NCI-H345 treated with DMSO at 0.1 percent for 48 hours (cell line): ENCODE data around the gene TRDMT1.
"Not testable (repeated sequence)": the region's sequence is repeated elsewhere in the genome, so short reads cannot be mapped to it uniquely, and the experiment has no call there.

Source experiments
- DNase-seq: peaks from one replicate; lab custom pipeline; 2025; ENCODE audit not compliant: unreplicated experiment; lab: John Stamatoyannopoulos, UW

Gene TRDMT1

DNA sequence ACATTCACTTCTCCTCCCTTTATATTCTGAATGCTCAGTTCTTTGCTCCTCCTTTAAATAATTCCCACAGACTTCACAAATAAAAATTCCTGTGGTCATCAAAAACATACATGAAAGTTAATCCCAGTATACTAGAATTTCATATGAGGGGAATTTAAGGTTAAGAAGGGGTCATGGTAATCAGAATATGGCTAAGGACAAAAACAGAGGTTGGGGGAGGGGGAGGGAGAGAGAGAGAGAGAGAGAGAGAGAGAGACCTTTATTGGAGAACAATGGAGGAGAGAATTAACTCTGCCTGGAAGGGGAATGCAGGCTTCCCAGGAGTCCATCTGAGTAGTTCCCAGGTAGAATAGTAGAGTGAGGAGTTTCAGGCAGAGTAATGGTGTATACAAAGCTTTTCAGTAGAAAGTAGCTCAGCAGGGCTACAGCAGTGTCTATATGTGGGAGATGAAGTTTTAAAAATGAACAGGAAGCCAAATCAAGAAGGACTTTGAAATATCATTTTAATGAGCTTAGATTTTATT is 66.7 kb downstream of the TRDMT1 start:
- DNase-seq = no peak

DNA sequence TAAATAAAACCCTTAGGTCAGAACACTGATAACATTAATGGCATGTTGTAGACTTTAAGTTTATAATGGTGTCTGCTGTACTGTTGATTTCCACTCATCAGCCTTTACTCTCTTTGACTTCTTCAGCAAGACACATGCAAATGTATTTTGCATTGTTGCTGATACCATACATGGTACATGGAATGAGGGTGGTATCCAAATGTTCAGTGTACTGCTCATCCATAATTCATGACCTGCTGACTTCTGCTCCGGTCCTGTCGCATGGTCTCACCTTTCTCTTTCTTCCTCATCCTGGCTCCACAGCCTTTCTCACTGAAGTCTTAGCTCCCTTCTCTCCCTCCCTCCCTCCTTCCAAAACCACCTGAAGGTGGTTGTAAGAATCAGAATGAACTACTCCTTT is 67.2 kb downstream of the TRDMT1 start:
- no peak for DNase-seq

DNA sequence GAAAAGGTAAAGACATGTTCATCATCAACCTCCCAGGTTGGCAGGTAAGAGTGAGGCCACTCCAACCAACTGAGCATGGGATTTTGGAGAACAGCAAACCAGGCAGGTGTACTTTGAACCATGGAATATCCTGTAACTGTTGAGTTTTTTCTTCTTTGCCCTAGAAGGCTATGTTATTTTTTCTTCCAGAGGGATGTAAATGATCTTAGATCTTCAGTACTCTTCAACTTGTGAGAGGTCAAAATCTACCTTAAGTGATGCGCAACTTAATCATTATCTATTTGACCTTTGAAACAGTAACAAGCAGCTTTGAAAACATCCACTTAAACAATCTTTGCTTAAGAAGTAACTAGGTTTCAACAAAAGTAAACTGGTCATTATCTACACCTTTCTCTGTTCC is 71.7 kb downstream of the TRDMT1 start, which contains the start of gene CUBN:
Gene CUBN, minus strand, starts transcription at position 71 of the 400 bp plus-strand sequence. Its CDS starts 46 bp downstream, at position 25.
- DNase-seq = no peak

DNA sequence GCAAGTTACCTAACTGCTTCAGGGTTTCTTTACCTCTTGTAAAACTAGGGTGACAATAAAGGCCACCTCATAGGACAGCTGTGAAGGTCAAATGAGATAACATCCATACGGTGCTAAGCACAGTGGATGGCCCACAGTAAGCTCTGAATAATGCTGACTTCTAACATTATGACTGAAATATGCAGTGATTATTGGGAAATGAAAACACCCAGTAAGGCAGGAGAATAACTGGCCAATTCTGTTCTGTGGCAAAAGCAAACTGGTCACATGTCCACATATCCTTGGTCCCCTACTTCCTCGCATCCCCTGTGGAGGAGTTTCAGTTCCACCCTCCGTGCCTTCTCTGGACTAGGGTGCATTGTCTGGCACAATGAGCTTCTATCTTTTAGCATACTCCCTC is 73.2 kb downstream of the TRDMT1 start:
- no peak for DNase-seq

- DNase-seq = no peak
These were observed 75.1 kb downstream of the TRDMT1 start for GRCh38 chr10:17126327-17126726.

GRCh38 chr10:17125206-17125893 is 76.1 kb downstream of the TRDMT1 start:
- DNase-seq = no peak

GRCh38 chr10:17123961-17124360 is 77.5 kb downstream of the TRDMT1 start:
- no peak for DNase-seq

DNA sequence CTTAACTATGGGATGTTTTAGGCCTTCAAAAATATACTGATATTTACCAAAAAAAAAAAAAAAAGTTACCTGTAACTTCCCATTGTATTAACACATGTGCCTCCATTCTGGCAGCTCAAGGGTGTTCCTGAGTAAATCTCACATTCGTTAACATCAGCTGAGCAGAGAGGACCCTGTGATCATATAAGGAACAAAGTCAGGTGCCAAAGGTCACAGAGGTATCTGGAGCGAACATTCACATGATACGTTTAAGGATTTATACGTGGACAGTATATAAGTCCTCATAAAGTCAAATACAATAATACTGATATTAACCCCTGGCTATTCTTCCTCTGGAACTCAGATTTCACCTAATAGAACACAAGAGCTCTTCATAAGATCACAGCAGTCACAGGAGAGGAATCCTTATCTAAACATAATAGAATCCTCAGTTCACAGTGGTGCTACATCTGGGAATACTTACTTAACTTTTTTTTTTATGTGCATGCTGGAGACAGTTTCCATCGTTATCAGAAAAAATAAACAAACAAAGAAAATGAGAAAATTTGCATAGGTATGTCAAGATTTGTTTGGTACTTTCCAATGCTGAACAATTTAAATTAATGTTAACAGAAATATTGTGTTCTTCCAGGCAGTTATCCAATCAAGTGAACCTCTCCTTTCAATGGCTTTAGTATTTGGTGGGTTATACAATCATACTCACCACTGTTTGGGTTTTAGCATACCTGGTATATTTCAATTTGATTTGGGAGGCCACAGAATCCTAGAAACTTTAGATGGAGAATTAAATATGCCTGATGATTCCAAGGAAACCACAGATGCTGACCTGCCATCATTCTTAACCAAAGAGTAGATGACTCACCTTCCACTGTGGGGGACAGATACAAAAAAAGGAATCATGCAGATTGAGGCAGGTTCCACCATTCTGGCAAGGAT is 78.5 kb downstream of the TRDMT1 start:
- DNase-seq = no peak

GRCh38 chr10:17122052-17122451 is 79.4 kb downstream of the TRDMT1 start:
- no peak for DNase-seq

DNA sequence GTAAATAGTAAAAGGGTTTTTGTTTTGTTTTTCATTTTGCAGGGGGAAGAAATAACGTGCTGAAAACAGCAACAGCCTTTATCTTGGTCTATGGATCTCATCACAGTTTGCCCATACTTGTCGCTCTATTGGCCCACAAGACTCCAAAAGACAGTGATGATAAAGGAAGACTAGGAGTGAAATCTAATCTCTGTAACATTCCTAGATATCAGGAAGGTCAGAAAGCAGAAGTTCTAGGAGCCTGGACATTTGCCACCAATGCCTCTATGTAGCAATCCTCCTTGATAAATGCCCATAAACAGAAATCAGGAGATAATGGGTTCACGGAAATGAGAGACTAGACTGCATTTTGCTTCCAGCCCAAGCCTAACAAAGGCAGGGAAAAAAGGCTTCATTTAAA is 80.8 kb downstream of the TRDMT1 start:
- no peak for DNase-seq

GRCh38 chr10:17119845-17120244 is 81.6 kb downstream of the TRDMT1 start:
- no peak for DNase-seq

- DNase-seq = no peak
These were observed 85.3 kb downstream of the TRDMT1 start for GRCh38 chr10:17116193-17116592.

DNA sequence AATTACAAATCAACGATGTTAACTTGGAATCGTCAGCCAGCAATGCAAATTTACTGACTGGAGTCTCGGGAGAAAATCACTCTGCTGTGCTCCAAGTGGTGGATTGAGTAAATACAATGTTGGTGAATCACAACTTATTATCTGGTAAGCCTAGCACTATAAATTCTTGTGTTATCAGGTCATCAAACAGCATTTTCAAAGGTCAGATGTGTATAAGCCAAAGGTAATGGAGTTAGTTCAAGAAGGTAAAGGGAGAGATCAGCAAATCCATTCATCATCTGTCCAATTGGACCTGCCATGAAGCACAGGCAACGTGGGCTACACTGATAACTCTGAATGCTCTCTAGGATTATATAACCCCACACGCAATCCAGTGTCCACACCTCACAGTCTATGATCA is 85.8 kb downstream of the TRDMT1 start:
- DNase-seq = no peak

- DNase-seq = not testable (repeated sequence)
These were observed 86.5 kb downstream of the TRDMT1 start for GRCh38 chr10:17114878-17115444.

DNA sequence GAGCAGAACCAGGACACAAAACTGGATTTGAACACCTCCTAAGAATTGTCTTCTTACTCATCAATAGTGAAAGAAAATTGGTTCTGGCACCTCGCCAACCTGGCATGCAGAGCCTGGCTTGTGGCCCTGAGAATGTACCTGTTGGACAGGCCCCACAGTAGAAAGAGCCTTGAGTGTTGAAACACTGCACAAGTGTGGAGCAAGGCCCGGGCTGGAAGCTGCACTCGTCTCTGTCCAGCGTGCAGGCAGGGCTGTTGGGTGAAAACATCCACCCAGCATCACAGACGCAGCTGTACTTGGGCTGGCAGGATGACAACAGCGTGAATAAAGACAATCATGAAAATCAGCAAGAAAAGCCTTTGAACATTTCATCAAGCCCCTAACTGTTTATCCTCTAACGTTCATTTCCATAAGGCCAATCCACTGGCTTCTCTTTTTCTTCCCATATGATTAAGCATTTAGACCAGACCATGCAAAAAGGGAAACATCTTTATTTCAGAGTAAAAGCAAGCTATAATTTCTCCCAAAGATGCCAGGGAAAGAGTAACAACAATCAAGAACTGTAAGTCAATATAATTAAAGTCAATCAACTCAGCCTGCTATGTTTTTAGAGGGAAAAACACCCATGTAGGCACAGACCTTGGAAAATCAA is 87.5 kb downstream of the TRDMT1 start:
- DNase-seq = no peak

DNA sequence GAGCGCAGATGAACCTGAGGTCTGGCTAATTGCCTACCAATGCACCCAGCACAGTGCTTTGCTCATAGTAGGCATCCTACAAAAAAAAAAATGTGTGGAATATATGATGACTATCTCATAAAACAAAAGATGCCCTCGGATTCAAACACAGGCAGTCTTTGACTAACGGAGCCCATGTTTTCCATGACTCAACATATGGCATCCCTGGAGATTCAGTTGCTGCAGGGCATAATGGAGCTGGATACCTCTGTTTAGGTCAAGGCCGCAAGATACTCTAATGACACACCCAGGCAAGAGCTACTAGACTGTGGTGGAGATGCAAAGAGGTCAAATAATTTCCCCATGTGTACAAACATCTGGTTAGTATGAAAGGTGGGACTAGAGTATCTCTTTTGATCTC is 88.1 kb downstream of the TRDMT1 start:
- no peak for DNase-seq

DNA sequence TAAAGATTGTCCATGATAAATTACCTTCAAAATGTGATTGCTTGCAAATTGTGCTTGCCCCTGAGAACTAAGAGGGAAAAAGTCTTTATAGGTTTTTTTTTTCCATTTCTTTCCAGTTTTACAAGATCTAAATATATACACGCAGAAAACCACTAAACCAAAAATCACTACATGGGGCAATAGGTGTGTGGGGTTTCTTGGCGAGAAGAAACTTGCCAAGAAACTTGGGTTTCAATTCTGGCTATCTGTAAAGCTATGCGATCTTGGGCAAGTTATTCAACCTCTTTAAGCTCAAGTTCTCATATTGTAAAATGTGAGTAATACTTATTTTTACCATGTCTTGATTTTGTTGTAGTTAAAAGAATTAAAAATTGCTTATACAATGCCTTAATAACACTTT is 88.9 kb downstream of the TRDMT1 start:
- no peak for DNase-seq

DNA sequence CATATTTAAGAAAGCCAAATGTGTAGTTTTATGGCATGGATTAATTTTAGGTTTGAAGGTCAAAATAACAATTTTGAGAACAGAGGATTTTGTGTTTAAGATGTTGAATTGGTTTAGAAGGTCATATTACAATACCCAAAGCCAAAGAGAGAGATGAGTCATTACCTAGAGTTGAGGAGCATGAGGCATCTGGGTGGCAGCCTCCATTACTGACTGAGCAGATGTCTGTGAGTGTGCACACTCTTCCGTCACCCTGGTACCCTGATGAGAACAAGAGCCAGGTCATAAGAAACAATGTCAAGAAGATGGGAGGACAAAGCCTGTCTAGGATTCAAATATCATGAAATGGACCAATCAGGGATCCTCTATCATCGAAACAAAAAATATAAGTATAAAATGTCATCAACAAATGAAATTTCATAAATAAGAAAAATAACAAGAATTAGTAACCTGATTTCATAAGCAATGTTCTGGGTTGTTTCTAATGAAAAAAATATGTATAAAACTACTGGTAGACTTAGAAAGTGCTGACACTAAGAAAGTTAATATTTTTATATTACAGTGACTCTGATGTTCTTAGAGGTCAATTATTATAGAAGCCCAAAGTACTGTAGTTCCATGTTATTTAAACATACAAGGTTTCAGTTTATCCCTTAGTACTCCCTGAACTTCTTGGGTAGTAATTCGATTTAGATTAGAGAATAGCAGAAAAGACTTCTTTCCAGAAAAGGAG is 91.8 kb downstream of the TRDMT1 start:
- no peak for DNase-seq

DNA sequence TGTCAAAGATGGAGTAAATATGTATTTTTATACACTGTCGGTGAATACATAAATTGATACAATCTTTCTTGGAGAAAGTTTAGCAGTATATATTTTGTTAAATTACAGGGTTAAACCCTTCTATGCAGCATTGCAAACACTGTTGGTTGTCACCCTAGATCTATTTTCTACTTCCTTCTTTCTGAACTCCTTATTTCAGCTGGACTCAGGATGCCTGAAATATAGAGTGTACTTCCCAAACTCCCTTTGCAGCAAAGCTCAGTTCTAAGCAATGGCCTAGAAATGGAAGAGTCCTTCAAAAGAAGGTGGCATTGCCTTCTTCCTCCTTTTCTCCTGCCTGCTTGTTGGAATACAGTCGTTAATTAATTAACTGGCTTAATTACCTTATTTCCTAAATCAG is 92.4 kb downstream of the TRDMT1 start:
- DNase-seq = no peak

DNA sequence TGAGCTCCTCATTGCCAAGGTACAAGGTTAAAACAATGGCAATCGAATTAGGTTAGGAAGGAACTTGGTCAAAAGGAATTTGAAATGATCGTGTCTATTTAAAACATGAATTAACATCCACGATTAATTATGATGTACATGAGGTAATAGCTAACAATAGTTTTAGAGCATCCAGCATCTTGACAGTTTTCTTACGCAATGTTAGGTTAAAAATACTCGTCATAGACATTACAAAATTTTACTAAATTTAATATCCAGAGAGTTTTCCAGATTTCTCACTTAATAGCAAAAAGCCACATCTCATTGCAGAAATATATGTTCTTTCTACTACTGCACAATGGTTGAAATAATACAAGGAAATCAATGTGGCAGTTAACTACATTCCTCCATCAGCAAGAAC is 94.5 kb downstream of the TRDMT1 start:
- no peak for DNase-seq

DNA sequence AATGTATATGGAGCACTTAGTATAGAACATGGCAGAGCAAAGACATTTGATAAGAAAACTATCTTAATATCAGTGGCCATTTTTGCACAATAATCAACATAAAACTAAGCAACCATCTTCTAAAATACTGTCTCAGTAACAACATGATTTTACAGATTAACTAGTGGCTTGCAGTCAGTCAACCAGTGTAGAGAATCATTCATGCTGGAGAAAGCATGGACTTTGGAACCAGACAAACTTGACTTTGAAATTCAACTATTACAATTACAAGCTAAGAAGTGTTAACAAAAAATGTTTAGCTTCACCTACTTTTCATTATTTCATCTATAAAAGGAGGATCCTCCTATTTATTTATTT is 99.6 kb downstream of the TRDMT1 start:
- no peak for DNase-seq
